Effector CD8-positive, alpha-beta T cell (primary cell): ENCODE results near the gene ABCB4.

Experiments
- DNase-seq: peaks from one replicate; lab custom pipeline; 2025; lab: John Stamatoyannopoulos, UW

The ABCB4 gene

DNA sequence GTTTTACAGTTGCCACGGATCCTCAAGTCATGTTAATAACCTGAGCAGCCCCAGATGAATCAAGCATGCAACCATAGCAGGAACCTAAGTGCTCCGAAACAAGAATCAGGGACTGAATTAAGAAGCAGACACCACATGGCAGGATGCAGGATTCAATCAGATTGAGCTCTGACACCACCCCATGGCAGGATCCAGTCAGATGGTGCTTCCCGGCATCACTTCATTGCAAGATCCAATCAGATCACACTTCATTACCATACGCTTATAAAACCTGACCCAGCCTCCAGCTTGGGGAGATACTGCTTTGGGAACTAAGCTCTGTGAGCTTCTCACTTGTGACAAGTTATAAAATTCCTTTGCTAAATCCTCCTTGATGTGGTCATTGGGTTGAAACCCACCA lies 55.3 kb downstream of the ABCB4 start:
- DNase-seq: no peak

DNA sequence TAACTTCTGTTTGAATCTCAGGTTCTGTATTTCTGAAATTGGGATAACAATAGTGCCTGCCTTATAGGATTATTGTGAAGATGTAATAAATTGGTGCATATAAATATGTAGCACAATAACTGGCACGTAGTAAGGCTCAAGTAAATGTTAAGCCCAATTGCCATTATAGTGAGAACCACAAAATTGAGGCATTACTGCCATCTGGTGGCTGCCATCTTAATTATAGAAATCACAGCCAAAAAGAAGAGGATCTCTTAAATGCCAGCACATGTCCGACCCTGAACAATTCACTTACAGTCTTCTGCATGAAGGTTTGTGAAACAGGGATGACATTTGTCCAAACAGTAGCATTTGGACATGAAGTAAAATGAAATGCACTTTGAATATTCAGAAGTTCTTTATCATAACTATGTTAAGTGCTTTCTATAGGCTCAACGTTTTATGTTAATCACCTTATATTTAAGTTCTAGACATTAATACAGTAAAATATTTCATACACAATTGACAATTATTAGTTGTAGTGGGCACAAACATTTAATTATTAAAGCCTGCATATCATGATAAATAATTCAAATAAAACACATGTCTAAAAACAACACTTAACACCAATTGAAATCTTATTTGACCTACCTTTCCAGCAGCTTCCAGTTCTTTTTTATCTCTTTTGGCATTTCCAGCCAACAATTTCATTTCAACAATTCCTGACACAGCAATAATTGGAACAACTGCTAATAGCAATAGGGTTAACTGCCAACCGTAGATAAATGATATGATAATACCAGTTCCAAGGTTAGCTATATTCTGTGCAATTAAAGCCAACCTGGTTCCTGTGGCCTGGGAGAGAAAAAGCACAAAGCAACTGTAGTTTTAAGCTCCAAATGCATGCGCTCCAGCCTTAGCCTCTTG lies 58.5 kb downstream of the ABCB4 start:
- DNase-seq: peak; percentile 52

DNA sequence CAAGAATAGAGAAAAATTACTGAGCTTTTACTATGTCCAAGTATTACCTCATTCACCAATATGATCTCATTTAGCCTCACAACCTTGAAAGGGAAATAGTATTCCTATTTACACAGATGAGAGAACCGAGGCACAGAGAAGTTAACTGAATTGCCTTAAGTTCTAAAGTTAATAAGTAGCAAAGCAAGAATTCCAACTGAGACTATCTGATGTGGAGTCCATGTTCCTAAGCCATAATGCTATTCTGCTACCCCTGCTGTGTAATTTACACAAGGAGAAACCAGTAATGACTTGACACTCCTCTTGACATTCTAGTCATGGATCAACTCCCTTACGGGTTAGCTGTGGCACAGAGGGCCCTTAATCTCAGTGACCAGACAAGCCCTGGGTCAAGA lies 60.7 kb downstream of the ABCB4 start:
- DNase-seq: no peak

DNA sequence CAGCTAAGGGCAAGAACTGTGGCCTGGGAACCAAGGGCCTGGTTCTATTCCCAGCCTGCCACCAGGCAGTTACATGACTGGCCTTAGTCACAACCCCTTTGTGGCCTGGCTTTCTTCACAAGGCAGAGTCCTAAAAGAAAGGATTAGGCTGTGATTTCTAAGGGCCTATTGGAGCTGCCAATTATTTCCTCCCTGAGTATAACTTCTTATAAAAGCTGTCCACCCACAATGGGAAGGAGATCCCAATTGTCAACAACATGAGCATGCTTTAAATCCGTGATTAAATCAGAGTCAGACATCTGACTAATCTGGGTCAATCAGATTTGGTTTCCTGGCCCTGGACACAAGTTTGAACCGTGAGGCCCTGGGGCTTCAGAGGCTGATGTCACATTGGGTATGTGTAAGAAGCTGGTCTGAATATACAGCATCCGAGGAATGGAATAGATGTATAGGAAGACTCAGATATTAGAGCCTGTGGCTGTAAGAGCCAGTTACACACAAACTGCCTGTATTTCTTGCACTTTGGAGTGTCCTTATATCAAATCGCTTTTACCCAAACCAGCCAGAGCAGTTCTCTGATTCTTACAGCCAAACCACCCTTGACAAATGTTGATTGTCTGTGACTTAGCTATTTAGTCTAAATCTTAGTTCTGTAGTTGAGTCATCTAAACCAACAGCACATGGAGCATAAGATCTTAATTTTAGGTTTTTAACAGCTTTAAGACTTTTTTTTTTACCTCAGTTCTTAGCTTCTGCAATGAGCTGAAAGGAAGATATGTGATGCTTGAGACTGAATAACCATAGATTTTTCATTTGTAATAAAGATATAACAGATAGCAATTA lies 61.3 kb downstream of the ABCB4 start:
- no peak for DNase-seq

DNA sequence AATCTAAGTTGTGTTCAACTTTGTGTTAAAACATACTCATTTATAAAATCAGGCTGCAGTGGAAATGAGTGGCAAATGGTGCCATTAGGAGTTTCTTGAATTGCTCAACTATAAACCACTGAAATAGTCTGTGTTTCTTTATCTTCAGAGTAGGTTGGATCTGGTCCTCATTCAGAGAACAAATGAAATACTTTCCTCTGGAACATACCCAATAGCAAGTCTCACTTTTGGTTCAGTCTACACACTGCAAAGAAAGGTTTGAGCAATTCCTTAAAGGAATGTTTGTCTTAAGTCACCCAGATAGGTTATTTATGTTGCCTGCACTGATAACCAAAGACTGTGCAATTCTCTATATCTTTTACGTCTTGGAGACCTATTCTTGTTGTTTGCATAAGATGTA lies 62.5 kb downstream of the ABCB4 start:
- DNase-seq: no peak

DNA sequence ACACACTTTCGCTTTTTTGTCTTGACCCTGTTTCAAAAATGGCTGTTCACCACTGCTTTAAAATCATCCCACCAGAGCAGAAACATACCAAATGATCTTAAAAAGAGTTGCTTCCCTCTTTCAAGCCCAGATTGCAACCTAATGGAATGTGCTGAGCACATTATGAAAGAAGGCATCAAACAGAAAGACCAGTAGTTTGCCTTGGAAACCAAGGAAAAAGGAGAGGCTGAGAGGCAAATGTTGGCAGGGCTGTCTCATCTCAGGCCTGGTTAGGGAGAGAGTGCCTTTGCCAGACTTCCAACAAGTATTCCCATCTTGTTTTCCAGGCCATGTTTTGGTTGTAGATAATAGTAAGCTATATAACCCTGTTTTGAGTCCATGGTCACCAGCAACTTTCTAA lies 64.3 kb downstream of the ABCB4 start:
- DNase-seq: no peak

DNA sequence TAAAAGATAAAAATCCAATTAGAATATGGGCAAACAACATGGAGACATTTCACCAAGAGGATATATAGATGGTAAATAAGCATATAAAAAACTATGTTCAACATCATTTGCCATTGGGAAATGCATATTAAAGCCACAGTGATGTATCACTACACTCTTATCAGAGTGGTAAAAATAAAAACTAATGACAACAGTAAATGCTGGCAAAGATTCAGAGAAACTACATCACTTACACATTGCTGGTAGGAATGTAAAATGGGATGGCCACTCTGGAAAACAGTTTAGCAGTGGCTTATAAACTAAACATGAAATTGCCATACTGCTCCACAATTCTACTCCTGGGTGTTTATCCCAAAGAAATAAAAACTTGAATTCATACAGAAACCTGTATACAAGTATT lies 70.8 kb downstream of the ABCB4 start:
- no peak for DNase-seq

DNA sequence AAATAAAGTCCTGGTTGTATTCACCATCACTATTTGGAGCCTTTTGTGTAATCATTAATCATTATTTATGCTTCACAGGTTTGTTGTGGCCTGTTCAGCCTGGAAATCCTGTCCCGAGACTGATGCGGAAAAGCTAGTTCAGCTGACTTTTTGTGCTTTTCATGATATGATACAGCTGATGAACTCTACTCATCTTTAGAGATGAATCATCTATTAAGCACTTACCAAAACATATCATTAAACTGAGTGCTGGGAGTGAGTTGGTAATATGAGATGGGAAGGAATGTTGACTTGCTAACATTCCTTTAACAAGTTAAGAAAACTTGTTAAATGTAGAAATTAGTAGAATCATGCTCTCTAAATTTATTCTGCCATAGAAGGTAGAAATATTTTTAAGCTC lies 77.0 kb downstream of the ABCB4 start:
- DNase-seq: no peak

DNA sequence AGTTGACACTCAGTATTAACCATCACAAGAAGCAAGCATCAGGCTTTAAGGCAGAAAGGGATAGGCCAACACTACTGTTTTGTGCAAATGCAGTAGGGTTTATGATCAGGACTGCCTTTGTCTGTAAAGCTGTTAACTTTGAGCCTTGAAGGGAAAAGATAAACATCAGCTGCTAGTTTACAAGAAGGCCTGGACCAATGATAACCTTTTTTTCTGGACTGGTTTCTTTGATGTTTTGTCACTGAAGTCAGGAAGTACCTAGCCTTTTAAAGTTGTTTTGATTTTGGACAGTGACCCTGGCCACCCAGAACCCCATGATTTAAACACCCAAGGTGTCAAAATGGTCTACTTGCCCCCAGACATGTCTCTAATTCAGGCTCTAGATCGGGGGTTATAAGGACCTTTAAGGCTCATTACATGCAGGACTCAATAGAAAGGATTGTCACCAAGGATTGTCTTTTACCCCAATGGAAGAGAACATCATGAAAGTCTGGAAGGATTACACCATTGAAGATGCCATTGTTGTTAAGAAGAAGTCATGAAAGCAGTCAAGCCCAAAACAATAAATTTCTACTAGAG lies 79.9 kb downstream of the ABCB4 start:
- DNase-seq: no peak

DNA sequence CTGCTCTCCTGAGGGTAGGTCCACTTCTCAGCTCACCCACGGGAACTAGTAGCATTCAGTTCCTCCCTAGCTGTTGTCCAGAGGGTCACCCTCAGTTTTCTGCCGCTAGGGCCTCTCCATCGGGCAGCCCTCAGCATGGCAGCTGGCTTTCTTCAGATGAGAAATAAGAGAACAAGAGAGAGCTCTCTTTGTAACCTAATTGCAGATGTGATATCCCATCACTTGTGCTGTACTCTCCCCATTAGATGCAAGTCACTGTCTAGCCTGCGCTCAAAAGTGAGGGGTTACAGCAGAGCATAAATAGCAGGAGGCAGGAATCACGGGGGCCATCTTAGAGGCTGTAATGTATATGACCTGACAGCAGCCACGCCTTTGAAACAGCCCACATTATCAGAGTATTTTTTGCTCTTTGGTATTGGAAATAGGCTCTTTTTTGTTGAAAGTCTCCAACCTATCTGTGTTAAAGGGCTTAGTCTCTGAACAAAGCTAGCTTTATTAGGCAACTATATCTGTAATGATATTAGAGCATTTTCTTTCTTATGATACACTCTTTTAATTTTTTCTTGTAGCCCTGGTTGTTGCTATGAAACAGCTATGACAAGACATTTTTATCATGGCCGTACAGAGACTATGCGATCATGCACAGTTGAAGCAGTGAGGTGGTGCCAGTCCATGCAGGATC lies 84.3 kb downstream of the ABCB4 start:
- DNase-seq: no peak

DNA sequence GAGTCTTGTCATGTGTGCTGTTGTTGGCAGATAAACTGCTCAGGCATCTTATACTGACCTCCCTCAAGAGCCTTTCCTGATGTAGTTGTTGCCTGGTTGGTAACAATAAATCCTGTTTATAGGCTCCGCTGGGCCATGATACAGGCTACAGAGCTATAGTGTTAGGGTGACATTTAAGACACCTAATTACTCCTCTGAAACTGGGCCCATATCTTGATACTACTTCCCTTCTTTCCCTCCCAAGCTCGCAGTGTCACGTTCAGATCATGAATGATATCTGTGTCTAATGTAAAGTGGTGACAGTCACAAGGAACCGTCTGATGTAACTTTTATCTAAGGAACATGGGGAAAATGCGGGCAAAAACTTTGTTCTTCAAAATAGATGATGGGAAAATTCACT lies 94.6 kb downstream of the ABCB4 start:
- no peak for DNase-seq

DNA sequence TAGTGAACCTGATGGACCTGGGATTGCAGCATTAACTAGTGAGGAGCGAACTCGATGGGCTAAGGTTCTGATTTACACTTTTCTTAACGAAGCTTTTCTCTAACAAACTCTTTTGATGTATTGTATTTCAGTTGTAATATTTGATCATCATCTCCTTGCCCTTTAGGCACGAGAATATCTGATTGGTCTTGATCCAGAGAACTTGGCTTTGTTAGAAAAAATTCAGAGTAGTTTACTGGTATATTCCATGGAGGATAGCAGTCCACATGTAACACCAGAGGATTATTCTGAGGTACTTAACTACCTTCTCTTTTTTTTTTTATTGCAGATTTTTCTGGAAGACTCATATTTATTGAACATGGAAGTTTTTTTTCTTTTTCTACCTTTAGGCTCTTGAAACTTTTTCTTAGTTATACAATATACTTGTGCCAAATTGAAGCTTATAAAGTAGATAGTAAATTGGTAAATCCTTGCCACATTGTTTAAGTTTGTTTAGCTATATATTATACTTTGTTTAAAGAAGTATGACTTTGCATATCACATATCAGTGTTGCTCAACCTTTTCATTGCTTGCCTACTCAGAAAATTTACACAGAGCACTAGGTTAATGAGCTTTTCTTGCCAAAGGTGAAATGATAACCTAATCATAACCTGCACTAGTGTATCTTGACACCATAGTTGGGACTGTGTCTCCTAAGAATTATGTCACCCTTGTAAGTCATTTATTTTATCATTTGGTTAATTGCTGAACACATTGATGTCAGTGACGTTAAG lies 99.6 kb downstream of the ABCB4 start:
- DNase-seq: no peak

DNA sequence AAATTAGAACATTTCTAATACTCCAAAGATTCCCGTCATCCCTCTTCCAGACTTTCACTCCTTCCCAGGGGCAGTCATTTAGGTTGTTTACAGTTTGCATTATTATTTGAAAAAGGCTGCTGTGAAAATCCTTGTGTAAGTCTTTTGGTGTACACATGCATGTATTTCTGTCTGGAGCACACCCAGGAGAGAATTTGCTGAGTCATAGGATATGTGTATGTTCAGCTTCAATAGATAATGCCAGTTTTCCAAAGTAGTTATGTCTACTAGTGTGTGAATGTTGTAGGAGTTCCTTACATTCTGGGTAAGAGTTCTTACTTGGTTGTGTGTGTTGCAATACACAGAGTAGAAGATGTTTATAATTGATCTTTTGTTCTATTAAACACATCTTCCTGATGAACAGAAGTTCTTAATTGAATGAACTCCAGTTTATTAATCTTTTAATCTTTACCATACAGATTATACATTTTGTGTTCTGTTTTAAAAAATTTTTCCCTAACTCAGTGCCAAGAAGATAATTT lies 104.8 kb downstream of the ABCB4 start:
- no peak for DNase-seq

DNA sequence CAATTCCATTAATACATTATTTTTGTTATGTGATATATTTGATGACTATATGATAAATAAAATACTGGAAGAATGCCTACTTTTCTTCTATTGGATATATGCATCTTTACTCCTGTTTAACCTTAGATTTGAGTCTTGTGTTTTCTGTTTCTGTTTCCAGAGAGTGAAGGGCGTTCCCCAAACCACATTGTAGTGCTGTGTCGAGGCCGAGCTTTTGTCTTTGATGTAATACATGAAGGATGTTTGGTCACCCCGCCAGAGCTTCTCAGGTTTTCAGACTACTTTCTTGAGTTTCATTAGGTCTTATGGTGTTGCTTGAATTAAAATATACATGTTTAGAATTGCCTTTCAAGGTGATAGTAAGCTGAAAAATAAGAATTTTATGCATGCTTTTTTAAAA lies 106.3 kb downstream of the ABCB4 start:
- no peak for DNase-seq

DNA sequence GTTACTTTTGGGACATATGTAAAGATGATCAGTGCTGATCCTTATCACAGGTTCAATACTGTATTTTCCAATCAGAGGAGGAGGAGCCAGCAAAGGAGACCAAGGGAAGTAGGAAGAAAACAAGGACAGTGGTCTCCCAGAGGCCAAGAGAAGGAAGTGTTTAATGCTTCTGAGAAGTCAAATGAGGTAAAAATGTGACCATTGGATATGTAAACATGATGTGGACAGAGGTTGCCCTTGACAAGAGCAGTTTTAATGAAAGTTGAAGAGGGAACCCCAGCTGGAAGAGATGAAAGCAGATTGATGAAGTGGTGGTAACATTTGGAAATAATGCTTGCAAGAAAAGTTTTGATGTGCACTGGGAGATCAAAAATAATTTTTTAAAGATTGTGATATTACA lies 111.2 kb downstream of the ABCB4 start:
- no peak for DNase-seq

DNA sequence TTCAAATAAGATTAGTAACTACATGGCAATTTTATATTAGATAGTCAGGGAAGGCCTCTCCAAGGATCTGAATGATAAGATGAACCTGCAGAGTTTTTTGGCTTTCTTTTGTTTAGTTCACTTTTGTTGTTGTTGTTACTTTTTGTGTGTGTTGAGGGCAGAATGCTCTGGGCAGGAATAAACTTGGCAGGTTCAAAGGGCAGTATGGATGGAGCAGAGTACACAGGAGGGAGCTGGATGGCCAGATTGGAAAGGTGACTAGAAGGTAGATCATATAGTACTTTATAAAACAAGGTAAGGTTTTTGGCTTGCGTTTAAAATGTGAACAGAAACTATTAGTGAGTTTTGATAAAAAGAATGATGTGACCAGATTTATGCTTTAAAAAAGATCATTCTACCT lies 112.1 kb downstream of the ABCB4 start:
- DNase-seq: no peak

DNA sequence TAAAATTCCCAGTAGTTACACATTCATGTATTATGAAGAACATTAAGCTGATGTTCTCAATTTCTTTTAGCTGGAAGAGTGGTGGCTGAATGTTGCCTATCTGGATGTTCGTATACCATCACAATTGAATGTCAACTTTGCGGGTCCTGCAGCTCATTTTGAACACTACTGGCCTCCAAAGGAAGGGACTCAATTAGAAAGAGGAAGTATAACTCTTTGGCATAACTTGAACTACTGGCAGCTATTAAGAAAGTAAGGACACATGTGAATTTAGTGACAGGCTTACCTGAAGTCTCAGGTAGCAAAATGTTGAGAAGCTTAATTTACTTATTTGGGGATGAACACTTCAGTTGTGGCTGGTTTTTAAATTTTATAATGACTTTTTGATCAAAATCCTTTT lies 114.2 kb downstream of the ABCB4 start:
- no peak for DNase-seq

DNA sequence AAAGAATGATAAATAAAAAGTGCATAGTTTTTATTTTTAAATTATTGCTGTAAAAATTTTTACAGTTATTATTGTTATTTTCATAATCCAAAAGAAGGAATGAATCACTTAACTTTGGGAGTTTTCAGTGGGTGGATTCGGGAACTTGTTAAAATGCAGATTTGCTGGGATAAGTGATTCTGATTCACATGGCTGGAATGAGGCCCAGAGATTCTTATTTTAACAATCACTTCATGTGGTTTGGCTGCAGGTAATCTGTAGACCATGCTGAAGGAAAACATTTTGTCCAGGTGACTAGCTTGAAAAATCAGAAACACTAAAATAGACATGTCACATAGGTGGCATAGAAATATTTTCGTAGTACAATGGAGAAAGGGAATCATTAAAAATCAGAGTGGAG lies 116.1 kb downstream of the ABCB4 start:
- DNase-seq: no peak

DNA sequence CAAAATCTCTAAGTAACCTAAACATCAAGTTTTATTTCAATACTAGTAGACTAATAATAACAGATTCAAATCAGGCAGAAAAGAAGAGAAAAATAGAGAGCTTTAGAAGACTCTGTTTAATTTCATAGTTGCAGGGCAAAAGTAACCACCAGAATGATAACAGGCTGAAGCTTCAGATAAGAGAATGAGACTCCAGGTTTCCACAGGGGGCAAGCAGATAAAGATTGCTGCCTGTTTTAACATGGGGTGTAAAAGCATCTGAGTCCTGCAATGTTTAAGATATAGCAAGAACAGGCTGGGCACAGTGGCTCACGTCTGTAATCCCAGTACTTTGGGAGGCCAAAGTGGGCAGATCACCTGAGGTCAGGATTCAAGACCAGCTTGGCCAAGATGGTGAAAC lies 119.0 kb downstream of the ABCB4 start:
- no peak for DNase-seq

DNA sequence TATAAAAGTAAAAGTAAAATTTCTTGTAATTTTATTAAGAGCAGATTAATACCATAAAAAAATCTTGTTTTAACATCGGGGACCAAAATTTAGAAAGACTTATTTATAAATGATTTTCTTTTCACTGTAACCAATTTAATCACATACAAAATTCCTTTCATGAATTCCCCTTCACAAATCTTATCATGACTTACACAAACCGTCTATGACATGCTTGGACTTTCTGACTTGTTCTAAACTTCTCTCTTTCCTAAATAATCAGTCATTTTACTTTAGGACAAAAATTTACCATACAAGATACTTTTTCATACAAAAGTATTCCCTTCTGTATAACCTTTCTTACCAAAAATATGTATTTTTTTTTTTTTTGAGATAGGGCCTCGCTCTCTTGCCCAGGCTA lies 120.7 kb downstream of the ABCB4 start:
- no peak for DNase-seq
